Esophagus squamous epithelium (tissue), 4 donors: Measurements from ENCODE around the gene UTP20.

Experiments used
- CTCF ChIP-seq, 6 experiments: fragments of 450-650 bp in 4 of 6; fragments of 200-600 bp in 2 of 6; sonication (generic) in 2 of 6; IDR thresholded peaks; one replicate each; pipeline ENCODE4 v1.5.1; 2016 to 2019; ENCODE audit warnings: antibody characterized with exemption in 6 of 6, mild to moderate bottlenecking in 4 of 6, moderate library complexity in 4 of 6
- POLR2A ChIP-seq, 4 donors: fragments of 450-650 bp; IDR thresholded peaks; one replicate each; pipeline ENCODE4 v1.6.1; 2017; ENCODE audit warnings: antibody characterized with exemption in 4 of 4, mild to moderate bottlenecking in 4 of 4, moderate library complexity in 3 of 4

GRCh38 chr12:101256266-101256665 is 23.6 kb upstream of the UTP20 start:
- TF ChIP-seq POLR2A (IDR thresholded peaks at IDR 0.05) (no peak), CTCF (IDR thresholded peaks at IDR 0.05) (no peak)
